Osteoblast (primary cell): Measurements from ENCODE around the gene SLC46A2. TPM values are rescaled to one million over a fixed set of nuclear protein-coding genes. Genes with fewer than 3 reads are reported as not detected.

Source experiments
- DNase-seq: peaks from one replicate; pipeline ENCODE4 v3.0.0; 2011; ENCODE audit warnings: low spot score, mixed read lengths; ENCODE audit not compliant: insufficient read length; ENCODE audit errors: missing footprints
- H2AFZ ChIP-seq: 2 replicates; pipeline ENCODE4 v1.6.0; 2011; ENCODE audit warnings: mild to moderate bottlenecking, low read length
- H3K27ac ChIP-seq: 2 replicates; pipeline ENCODE4 v1.5.1; 2011; ENCODE audit warnings: mild to moderate bottlenecking, low read depth, low read length, moderate library complexity
- H3K27me3 ChIP-seq: 2 replicates; pipeline ENCODE4 v1.6.0; 2012; ENCODE audit warnings: mild to moderate bottlenecking, control low read depth, inconsistent platforms, low read length, moderate library complexity; ENCODE audit not compliant: insufficient read depth
- H3K36me3 ChIP-seq: 2 replicates; pipeline ENCODE4 v1.5.1; 2011; ENCODE audit warnings: mild to moderate bottlenecking, low read length, control low read depth, moderate library complexity; ENCODE audit not compliant: insufficient read depth
- H3K4me1 ChIP-seq: 2 replicates; pipeline ENCODE4 v1.5.1; 2011; ENCODE audit warnings: mild to moderate bottlenecking, low read length, control low read depth, moderate library complexity; ENCODE audit not compliant: insufficient read depth
- H3K4me2 ChIP-seq: 2 replicates; pipeline ENCODE4 v1.6.0; 2011; ENCODE audit warnings: mild to moderate bottlenecking, low read length; ENCODE audit not compliant: insufficient read depth
- H3K4me3 ChIP-seq: fragments of 200-600 bp; sonication (generic); 3 replicates; pipeline ENCODE4 v1.5.1; 2012; ENCODE audit warnings: mild to moderate bottlenecking, low read length, inconsistent platforms; ENCODE audit not compliant: insufficient read depth
- H3K79me2 ChIP-seq: 2 replicates; pipeline ENCODE4 v1.6.0; 2012; ENCODE audit warnings: mild to moderate bottlenecking, low read length, control low read depth, inconsistent platforms; ENCODE audit not compliant: insufficient read depth
- H3K9me3 ChIP-seq: 2 replicates; pipeline ENCODE4 v1.5.1; 2011; ENCODE audit warnings: low read depth, low read length, control low read depth
- H4K20me1 ChIP-seq: 2 replicates; pipeline ENCODE4 v1.6.0; 2012; ENCODE audit warnings: mild to moderate bottlenecking, low read length, control low read depth; ENCODE audit not compliant: insufficient read depth
- total RNA-seq: library from RNA; depleted of rRNA; stranded (reverse); fragments of >200 nt; gene quantifications from 2 replicates; pipeline ENCODE4 v1.2.3, GENCODE V29; 2012
- TF ChIP-seq, protein P1 (sequence below): IDR thresholded peaks from 2 replicates; pipeline ENCODE4 v1.5.1; 2011; ENCODE audit warnings: mild to moderate bottlenecking, low read depth, low read length, moderate library complexity; ENCODE audit errors: extremely low read depth

SLC46A2 gene
- total RNA-seq, 1 donor, result under 0.01 TPM

DNA sequence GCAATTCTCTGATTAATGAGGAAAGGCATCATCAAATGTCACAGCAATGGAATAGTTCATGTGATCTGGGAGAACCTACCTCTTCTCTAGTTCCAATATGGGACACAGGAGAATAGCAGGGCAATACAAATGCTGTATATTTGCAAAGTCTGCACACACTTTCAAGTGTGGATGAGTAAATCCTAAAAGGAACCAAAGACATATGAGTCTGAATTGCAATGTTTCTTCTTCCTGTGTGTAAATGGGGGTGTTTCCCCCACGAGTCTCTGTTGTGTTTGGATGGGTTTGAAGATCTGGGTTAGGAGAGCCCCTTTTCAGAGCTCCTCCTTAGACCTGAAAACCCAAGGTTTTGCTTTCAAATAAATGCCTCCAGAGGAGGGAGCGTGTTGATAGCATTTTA lies 26.9 kb downstream of the SLC46A2 start:
- Histone ChIP-seq H3K4me1 (peaks cover 44% of the 10 kb centered on the region), H3K27ac (peak overlapping the region; percentile 54), H3K36me3 (no peaks in the 10 kb centered on the region), H2AFZ (no peak overlapping the region), H3K4me3 (no peak overlapping the region), H3K79me2 (peaks cover 5% of the 10 kb centered on the region), H4K20me1 (no peaks in the 10 kb centered on the region), H3K27me3 (no peaks in the 10 kb centered on the region), H3K4me2 (no peak overlapping the region), H3K9me3 (no peaks in the 10 kb centered on the region)
- DNase-seq, result no peak
- TF ChIP-seq, protein P1, sequence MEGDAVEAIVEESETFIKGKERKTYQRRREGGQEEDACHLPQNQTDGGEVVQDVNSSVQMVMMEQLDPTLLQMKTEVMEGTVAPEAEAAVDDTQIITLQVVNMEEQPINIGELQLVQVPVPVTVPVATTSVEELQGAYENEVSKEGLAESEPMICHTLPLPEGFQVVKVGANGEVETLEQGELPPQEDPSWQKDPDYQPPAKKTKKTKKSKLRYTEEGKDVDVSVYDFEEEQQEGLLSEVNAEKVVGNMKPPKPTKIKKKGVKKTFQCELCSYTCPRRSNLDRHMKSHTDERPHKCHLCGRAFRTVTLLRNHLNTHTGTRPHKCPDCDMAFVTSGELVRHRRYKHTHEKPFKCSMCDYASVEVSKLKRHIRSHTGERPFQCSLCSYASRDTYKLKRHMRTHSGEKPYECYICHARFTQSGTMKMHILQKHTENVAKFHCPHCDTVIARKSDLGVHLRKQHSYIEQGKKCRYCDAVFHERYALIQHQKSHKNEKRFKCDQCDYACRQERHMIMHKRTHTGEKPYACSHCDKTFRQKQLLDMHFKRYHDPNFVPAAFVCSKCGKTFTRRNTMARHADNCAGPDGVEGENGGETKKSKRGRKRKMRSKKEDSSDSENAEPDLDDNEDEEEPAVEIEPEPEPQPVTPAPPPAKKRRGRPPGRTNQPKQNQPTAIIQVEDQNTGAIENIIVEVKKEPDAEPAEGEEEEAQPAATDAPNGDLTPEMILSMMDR, result no peak

DNA sequence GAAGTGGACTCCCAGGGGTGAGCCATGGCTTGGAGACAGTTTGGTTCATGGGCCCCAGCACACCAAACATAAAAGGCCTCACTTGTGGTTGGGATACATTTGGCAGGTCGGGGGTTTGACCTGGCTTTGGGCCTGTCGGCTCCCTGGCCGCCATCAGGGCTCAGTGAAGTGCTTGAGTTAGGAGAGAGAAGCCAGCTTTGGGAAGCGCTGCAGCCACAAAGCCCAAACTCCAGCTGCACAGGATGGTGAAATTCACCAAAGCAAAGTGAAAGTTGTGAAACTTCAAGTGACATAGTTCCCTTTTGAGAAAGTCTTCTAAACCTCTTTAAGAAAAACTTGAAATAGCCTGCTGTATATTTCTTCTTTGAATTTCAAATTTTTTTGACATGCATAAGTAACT lies 27.5 kb downstream of the SLC46A2 start:
- Histone ChIP-seq H3K79me2 (peaks cover 5% of the 10 kb centered on the region), H3K4me1 (peaks cover 46% of the 10 kb centered on the region), H3K27ac (peak overlapping the region; percentile 54), H3K4me2 (peak overlapping the region; percentile 34), H2AFZ (peak overlapping the region; percentile 6), H4K20me1 (no peaks in the 10 kb centered on the region), H3K4me3 (no peak overlapping the region), H3K36me3 (no peaks in the 10 kb centered on the region), H3K9me3 (no peaks in the 10 kb centered on the region), H3K27me3 (no peaks in the 10 kb centered on the region)
- TF ChIP-seq, protein P1, result no peak
- no peak for DNase-seq

DNA sequence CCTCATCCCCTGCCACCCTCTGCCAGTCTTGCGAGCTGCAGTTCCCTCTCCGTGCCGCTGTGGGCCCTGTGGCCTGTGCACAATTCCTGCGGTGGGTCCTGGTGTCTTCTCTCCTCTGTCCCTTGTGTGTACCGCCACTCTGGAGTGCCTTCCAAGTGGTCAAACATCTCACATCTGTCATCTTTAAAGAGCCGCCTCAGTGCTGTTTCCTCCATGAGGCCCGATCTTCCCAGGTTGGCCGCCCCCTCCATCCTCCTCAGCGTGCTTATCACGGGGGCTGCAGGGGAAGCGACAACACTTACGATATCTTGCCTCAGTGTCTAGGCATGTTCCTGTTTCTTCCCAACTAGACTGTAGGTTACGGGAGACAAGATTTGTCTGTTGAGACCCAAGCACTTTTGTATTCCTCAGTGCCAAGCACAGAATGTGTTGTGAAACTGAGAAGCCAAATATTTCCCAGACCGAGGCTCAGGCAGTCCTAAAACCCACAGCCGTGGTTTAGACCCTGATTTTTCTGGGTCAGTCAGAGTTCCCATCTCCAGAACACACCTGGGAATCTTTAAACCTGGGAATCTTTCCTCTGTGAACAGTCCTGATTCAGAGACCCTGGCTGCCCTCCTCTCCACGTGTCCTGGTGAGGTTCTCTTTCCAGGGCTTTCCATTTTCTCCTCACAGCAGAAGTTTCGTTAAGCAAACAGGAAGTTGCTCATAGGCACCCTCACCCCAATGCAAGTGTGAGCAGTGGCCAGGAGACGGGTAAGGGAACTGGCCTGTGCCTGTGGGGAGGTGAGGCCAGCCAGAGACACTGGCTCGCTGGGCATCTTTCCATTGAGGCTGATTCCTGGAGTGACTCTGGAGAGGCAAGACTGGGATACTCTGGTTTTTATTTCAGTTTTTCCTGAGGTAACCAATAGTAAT lies 28.8 kb downstream of the SLC46A2 start:
- DNase-seq, result peak; percentile 67
- no peaks in the 10 kb centered on the region for H3K9me3 ChIP-seq
- no peaks in the 10 kb centered on the region for H4K20me1 ChIP-seq
- H3K79me2 ChIP-seq, result peaks cover 5% of the 10 kb centered on the region
- no peaks in the 10 kb centered on the region for H3K27me3 ChIP-seq
- peak overlapping the region; percentile 80 for H2AFZ ChIP-seq
- peak overlapping the region; percentile 26 for H3K4me3 ChIP-seq
- peak overlapping the region; percentile 69 for H3K27ac ChIP-seq
- H3K36me3 ChIP-seq, result no peaks in the 10 kb centered on the region
- TF ChIP-seq, protein P1, result no peak
- peak overlapping the region; percentile 54 for H3K4me2 ChIP-seq
- H3K4me1 ChIP-seq, result peaks cover 40% of the 10 kb centered on the region

DNA sequence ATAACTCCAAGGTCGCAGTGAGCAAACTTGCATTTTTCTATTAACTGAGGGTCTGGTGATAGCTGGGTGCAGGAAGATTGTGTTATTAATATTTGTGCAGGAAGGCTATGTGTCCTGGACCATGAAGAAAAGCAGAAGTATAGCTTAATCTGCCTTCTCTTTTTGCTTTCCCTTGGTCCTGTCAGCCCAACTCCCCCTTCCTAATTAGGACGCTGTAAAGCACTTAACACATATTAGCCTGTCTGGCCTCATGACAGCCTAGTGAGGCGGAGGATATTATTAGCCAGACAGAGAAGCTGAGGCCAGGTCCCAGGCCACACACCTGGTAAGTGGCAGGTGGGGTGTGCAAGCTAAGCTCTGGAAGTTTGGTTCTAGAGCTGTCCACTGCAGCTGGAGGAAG lies 29.5 kb downstream of the SLC46A2 start:
- H3K4me2 ChIP-seq, result no peak overlapping the region
- no peak overlapping the region for H2AFZ ChIP-seq
- peaks cover 7% of the 10 kb centered on the region for H3K79me2 ChIP-seq
- no peaks in the 10 kb centered on the region for H3K27me3 ChIP-seq
- TF ChIP-seq, protein P1, result no peak
- DNase-seq, result no peak
- H3K4me3 ChIP-seq, result no peak overlapping the region
- no peaks in the 10 kb centered on the region for H4K20me1 ChIP-seq
- H3K27ac ChIP-seq, result no peak overlapping the region
- H3K36me3 ChIP-seq, result no peaks in the 10 kb centered on the region
- no peaks in the 10 kb centered on the region for H3K9me3 ChIP-seq
- peaks cover 38% of the 10 kb centered on the region for H3K4me1 ChIP-seq
